ENCODE results near the gene PPIF. TPM values are rescaled to one million over a fixed set of nuclear protein-coding genes. Genes with fewer than 3 reads are reported as not detected.

Gene PPIF
- total and polyA plus RNA-seq, 4 donors: 21.7 to 96.8 (median 39.9) TPM

- TF ChIP-seq, protein P1, sequence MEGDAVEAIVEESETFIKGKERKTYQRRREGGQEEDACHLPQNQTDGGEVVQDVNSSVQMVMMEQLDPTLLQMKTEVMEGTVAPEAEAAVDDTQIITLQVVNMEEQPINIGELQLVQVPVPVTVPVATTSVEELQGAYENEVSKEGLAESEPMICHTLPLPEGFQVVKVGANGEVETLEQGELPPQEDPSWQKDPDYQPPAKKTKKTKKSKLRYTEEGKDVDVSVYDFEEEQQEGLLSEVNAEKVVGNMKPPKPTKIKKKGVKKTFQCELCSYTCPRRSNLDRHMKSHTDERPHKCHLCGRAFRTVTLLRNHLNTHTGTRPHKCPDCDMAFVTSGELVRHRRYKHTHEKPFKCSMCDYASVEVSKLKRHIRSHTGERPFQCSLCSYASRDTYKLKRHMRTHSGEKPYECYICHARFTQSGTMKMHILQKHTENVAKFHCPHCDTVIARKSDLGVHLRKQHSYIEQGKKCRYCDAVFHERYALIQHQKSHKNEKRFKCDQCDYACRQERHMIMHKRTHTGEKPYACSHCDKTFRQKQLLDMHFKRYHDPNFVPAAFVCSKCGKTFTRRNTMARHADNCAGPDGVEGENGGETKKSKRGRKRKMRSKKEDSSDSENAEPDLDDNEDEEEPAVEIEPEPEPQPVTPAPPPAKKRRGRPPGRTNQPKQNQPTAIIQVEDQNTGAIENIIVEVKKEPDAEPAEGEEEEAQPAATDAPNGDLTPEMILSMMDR (IDR thresholded peaks at IDR 0.05; ENCODE audit: control extremely low read depth, extremely low read depth): no peak
- Histone ChIP-seq H3K4me3 (no peak overlapping the region), H3K36me3 (ENCODE audit: control insufficient read depth in 4 of 4, insufficient read depth in 4 of 4, low read length in 4 of 4) (peaks cover 0 to 19% (median 10%) of the 10 kb centered on the region in 4 donors), H3K27ac (ENCODE audit: low read depth in 1 of 2, low read length in 1 of 2) (peak overlapping the region in 1 of 2 donors; percentile 81), H3K9ac (ENCODE audit: insufficient read depth in 1 of 2, low read length in 2 of 2) (no peak overlapping the region), H3K27me3 (ENCODE audit: control insufficient read depth in 3 of 3, insufficient read depth in 3 of 3, low read length in 2 of 3) (no peaks in the 10 kb centered on the region), H3K9me3 (ENCODE audit: control insufficient read depth in 4 of 4, insufficient read depth in 3 of 4, low read length in 3 of 4) (no peaks in the 10 kb centered on the region), H3K4me1 (ENCODE audit: control insufficient read depth in 5 of 5, insufficient read depth in 5 of 5, low read length in 5 of 5) (peaks cover 19 to 59% (median 43%) of the 10 kb centered on the region in 5 donors)
- WGBS, 2 donors: 74 to 91% methylated on average over 6 of the region's 6 CpGs
- ATAC-seq (ENCODE audit: insufficient read depth, low FRiP score) (no peak), DNase-seq (peak in 1 of 3 donors; percentile 42)
Observed at GRCh38 chr10:79397051-79397450, 49.8 kb downstream of the PPIF start.

DNA sequence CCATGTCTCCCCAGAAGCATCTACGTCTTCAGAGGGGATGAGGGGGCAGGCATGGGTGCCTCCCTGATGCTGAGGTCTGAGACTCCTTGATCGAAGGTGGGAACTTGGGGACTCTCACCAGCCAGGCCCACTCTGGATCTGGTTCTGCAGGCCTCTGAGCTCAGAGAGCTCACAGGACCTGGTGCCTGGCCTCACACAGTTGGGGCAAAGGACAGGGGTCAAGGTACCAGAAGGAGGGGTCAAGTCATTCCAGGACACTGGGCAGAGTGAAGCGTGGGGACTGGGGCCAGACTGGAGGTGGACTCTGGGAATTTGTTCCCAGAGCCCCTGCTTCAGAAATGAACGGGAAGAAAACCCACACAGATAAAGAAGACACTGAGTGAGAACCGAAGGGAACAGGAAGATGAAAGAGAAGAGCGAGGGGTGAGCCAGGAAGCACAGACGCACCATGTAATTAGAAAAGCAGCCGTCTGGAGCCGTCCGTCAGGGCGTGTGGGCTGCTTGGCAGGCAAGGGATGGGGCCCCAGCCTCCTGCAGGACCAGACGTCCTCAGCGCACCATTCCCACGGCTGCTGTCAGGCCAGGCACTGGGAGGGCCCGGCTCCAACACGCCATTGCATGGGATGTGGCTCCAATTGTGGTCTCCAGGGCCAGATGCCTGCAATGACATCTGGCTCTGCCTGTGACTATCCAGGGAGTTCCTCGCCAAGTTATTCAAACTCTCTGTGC, 50.5 kb downstream of the PPIF start:
- Histone ChIP-seq H3K36me3 (ENCODE audit: control insufficient read depth in 4 of 4, insufficient read depth in 4 of 4, low read length in 4 of 4) (peaks cover 0 to 15% (median 8%) of the 10 kb centered on the region in 4 donors), H3K4me1 (ENCODE audit: control insufficient read depth in 5 of 5, insufficient read depth in 5 of 5, low read length in 5 of 5) (peaks cover 19 to 66% (median 46%) of the 10 kb centered on the region in 5 donors), H3K27me3 (ENCODE audit: control insufficient read depth in 3 of 3, insufficient read depth in 3 of 3, low read length in 2 of 3) (no peaks in the 10 kb centered on the region), H3K9me3 (ENCODE audit: control insufficient read depth in 4 of 4, insufficient read depth in 3 of 4, low read length in 3 of 4) (no peaks in the 10 kb centered on the region), H3K9ac (ENCODE audit: insufficient read depth in 1 of 2, low read length in 2 of 2) (peak overlapping the region in 1 of 2 donors; percentile 3), H3K4me3 (no peak overlapping the region), H3K27ac (ENCODE audit: low read depth in 1 of 2, low read length in 1 of 2) (peak overlapping the region in 1 of 2 donors; percentile 81)
- DNase-seq: peak; percentile 57 to 74 (median 65)
- no peak for ATAC-seq (ENCODE audit: insufficient read depth, low FRiP score)
- WGBS, 2 donors: 72 to 83% methylated on average over 17 of the region's 17 CpGs
- TF ChIP-seq, protein P1 (IDR thresholded peaks at IDR 0.05; ENCODE audit: control extremely low read depth, extremely low read depth): no peak

DNA sequence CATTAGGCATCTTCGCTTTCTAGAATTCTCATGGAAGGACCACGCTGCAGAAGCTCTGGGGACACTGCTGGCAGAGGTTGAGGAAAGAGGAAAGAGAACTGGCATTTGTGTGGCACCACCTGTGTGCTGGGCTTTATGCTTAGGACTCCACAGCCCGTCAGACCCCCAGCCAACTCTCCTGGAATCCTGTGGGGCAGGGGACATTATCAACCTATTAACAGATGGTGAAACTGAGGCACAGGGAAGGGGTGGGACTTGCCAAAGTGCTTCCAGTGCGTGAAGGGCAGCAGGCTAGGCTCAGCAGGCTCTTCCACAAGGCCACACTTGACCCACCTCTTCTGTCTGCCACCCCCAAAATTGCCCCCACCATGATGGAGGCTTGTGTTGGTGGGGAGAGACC, 51.4 kb downstream of the PPIF start:
- no peak for DNase-seq
- peaks cover 19 to 75% (median 55%) of the 10 kb centered on the region in 5 donors for H3K4me1 ChIP-seq (ENCODE audit: control insufficient read depth in 5 of 5, insufficient read depth in 5 of 5, low read length in 5 of 5)
- H3K36me3 ChIP-seq (ENCODE audit: control insufficient read depth in 4 of 4, insufficient read depth in 4 of 4, low read length in 4 of 4): peaks cover 0 to 10% (median 6%) of the 10 kb centered on the region in 4 donors
- H3K9me3 ChIP-seq (ENCODE audit: control insufficient read depth in 4 of 4, insufficient read depth in 3 of 4, low read length in 3 of 4): no peaks in the 10 kb centered on the region
- H3K27ac ChIP-seq (ENCODE audit: low read depth in 1 of 2, low read length in 1 of 2): peak overlapping the region; percentile 81 to 84
- H3K9ac ChIP-seq (ENCODE audit: insufficient read depth in 1 of 2, low read length in 2 of 2): peak overlapping the region in 1 of 2 donors; percentile 66
- TF ChIP-seq, protein P1 (IDR thresholded peaks at IDR 0.05; ENCODE audit: control extremely low read depth, extremely low read depth): no peak
- H3K4me3 ChIP-seq: no peak overlapping the region
- WGBS, 2 donors: 92 to 100% methylated on average over 4 of the region's 4 CpGs
- no peak for ATAC-seq (ENCODE audit: insufficient read depth, low FRiP score)
- H3K27me3 ChIP-seq (ENCODE audit: control insufficient read depth in 3 of 3, insufficient read depth in 3 of 3, low read length in 2 of 3): no peaks in the 10 kb centered on the region

Measured in lung (tissue), 12 donors.